ENCODE measurements around the gene ANO10. TPM values are rescaled to one million over a fixed set of nuclear protein-coding genes. Genes with fewer than 3 reads are reported as not detected.
"Not testable (repeated sequence)": the region's sequence is repeated elsewhere in the genome, so short reads cannot be mapped to it uniquely, and the experiment has no call there.

The ANO10 gene
- total RNA-seq, 1 experiment from 2014 or later: 9.7 TPM

- CTCF ChIA-PET: no interaction called here
- no TSS peak for BruUV-seq (replicated peaks)
- no peaks in the 10 kb centered on the region for H3K27me3 ChIP-seq (replicated peaks; ENCODE audit: insufficient read depth, low read depth, low read length, poor library complexity)
- TF ChIP-seq EZH2 (IDR thresholded peaks at IDR 0.05; ENCODE audit: borderline replicate concordance, low read depth, low read length, poor library complexity, severe bottlenecking) (no peak), CTCF (conservative IDR thresholded peaks at IDR 0.05; ENCODE audit: low read depth, low read length) (no peak)
- H3K27ac ChIP-seq (ENCODE audit: low read depth, low read length, poor library complexity, severe bottlenecking): no peak overlapping the region
- no peak for DNase-seq (ENCODE audit: low spot score)
- no peak overlapping the region for H3K4me3 ChIP-seq (ENCODE audit: low read depth, low read length, poor library complexity, severe bottlenecking)
- intact Hi-C loops (cut with micrococcal nuclease; ENCODE audit: unreplicated experiment): no loop called here
- POLR2A ChIA-PET (ENCODE audit: low non-redundant PET): no interaction called here
- no peaks in the 10 kb centered on the region for H3K4me1 ChIP-seq (ENCODE audit: insufficient read depth, low read length, poor library complexity, severe bottlenecking)
- H3K9me3 ChIP-seq (ENCODE audit: low read depth, low read length, poor library complexity, severe bottlenecking): no peaks in the 10 kb centered on the region
- no peaks in the 10 kb centered on the region for H3K36me3 ChIP-seq (ENCODE audit: insufficient read depth, low read length, poor library complexity, severe bottlenecking)
These were observed 136.8 kb downstream of the ANO10 start for GRCh38 chr3:43484926-43485488.

- intact Hi-C loops (cut with micrococcal nuclease; ENCODE audit: unreplicated experiment): no loop called here
- ChIA-PET CTCF (no interaction called here), POLR2A (ENCODE audit: low non-redundant PET) (no interaction called here)
- Histone ChIP-seq H3K9me3 (ENCODE audit: low read depth, low read length, poor library complexity, severe bottlenecking) (no peaks in the 10 kb centered on the region), H3K4me3 (ENCODE audit: low read depth, low read length, poor library complexity, severe bottlenecking) (no peak overlapping the region), H3K27me3 (replicated peaks; ENCODE audit: insufficient read depth, low read depth, low read length, poor library complexity) (no peaks in the 10 kb centered on the region), H3K27ac (ENCODE audit: low read depth, low read length, poor library complexity, severe bottlenecking) (no peak overlapping the region), H3K4me1 (ENCODE audit: insufficient read depth, low read length, poor library complexity, severe bottlenecking) (no peaks in the 10 kb centered on the region), H3K36me3 (ENCODE audit: insufficient read depth, low read length, poor library complexity, severe bottlenecking) (no peaks in the 10 kb centered on the region)
- DNase-seq (ENCODE audit: low spot score): no peak
- TF ChIP-seq CTCF (conservative IDR thresholded peaks at IDR 0.05; ENCODE audit: low read depth, low read length): no peak
- BruUV-seq (replicated peaks): no TSS peak
These were observed 140.4 kb downstream of the ANO10 start for GRCh38 chr3:43481375-43481774.

- H3K27ac ChIP-seq (ENCODE audit: low read depth, low read length, poor library complexity, severe bottlenecking); H3K9me3 ChIP-seq (ENCODE audit: low read depth, low read length, poor library complexity, severe bottlenecking); POLR2A ChIA-PET (ENCODE audit: low non-redundant PET); H3K4me3 ChIP-seq (ENCODE audit: low read depth, low read length, poor library complexity, severe bottlenecking); BruUV-seq (replicated peaks); CTCF ChIA-PET; DNase-seq (ENCODE audit: low spot score); H3K4me1 ChIP-seq (ENCODE audit: insufficient read depth, low read length, poor library complexity, severe bottlenecking); H3K36me3 ChIP-seq (ENCODE audit: insufficient read depth, low read length, poor library complexity, severe bottlenecking); intact Hi-C loops (cut with micrococcal nuclease; ENCODE audit: unreplicated experiment); H3K27me3 ChIP-seq (replicated peaks; ENCODE audit: insufficient read depth, low read depth, low read length, poor library complexity): not testable (repeated sequence)
These were observed 143.0 kb downstream of the ANO10 start for GRCh38 chr3:43478839-43479238.

GRCh38 chr3:43478118-43478785 is 143.6 kb downstream of the ANO10 start:
- no peak for TF ChIP-seq EZH2 (IDR thresholded peaks at IDR 0.05; ENCODE audit: borderline replicate concordance, low read depth, low read length, poor library complexity, severe bottlenecking)
- TF ChIP-seq CTCF (conservative IDR thresholded peaks at IDR 0.05; ENCODE audit: low read depth, low read length): no peak
- Histone ChIP-seq H3K9me3 (ENCODE audit: low read depth, low read length, poor library complexity, severe bottlenecking) (no peaks in the 10 kb centered on the region), H3K27me3 (replicated peaks; ENCODE audit: insufficient read depth, low read depth, low read length, poor library complexity) (no peaks in the 10 kb centered on the region), H3K4me3 (ENCODE audit: low read depth, low read length, poor library complexity, severe bottlenecking) (no peak overlapping the region), H3K4me1 (ENCODE audit: insufficient read depth, low read length, poor library complexity, severe bottlenecking) (no peaks in the 10 kb centered on the region), H3K36me3 (ENCODE audit: insufficient read depth, low read length, poor library complexity, severe bottlenecking) (no peaks in the 10 kb centered on the region), H3K27ac (ENCODE audit: low read depth, low read length, poor library complexity, severe bottlenecking) (no peak overlapping the region)
- BruUV-seq (replicated peaks): no TSS peak
- DNase-seq (ENCODE audit: low spot score): no peak
- POLR2A ChIA-PET (ENCODE audit: low non-redundant PET): no interaction called here
- CTCF ChIA-PET: no interaction called here
- intact Hi-C loops (cut with micrococcal nuclease; ENCODE audit: unreplicated experiment): no loop called here
